GM12864 (cell line): ENCODE results near the gene ASB2.

ENCODE experiments used
- DNase-seq: peaks from one replicate; pipeline ENCODE4 v3.0.0-alpha.2; 2011; ENCODE audit warnings: low read depth
- H3K4me3 ChIP-seq: 2 replicates; pipeline ENCODE4 v1.5.1; 2011; ENCODE audit warnings: mild to moderate bottlenecking, low read depth, low read length, control low read depth
- TF ChIP-seq, protein P1 (sequence below): IDR thresholded peaks from 2 replicates; pipeline ENCODE4 v1.5.1; 2011; ENCODE audit warnings: low read depth, mild to moderate bottlenecking, moderate library complexity, low read length, control low read depth, inconsistent platforms; ENCODE audit errors: missing control alignments

Gene ASB2

GRCh38 chr14:93938751-93939303 lies 37.5 kb downstream of the ASB2 start:
- TF ChIP-seq, protein P1, sequence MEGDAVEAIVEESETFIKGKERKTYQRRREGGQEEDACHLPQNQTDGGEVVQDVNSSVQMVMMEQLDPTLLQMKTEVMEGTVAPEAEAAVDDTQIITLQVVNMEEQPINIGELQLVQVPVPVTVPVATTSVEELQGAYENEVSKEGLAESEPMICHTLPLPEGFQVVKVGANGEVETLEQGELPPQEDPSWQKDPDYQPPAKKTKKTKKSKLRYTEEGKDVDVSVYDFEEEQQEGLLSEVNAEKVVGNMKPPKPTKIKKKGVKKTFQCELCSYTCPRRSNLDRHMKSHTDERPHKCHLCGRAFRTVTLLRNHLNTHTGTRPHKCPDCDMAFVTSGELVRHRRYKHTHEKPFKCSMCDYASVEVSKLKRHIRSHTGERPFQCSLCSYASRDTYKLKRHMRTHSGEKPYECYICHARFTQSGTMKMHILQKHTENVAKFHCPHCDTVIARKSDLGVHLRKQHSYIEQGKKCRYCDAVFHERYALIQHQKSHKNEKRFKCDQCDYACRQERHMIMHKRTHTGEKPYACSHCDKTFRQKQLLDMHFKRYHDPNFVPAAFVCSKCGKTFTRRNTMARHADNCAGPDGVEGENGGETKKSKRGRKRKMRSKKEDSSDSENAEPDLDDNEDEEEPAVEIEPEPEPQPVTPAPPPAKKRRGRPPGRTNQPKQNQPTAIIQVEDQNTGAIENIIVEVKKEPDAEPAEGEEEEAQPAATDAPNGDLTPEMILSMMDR = no peak
- no peak for DNase-seq
- no peak overlapping the region for H3K4me3 ChIP-seq

GRCh38 chr14:93937519-93937918 lies 38.9 kb downstream of the ASB2 start:
- no peak for DNase-seq
- TF ChIP-seq, protein P1 = no peak
- H3K4me3 ChIP-seq = no peak overlapping the region

- DNase-seq = no peak
- no peak overlapping the region for H3K4me3 ChIP-seq
- TF ChIP-seq, protein P1 = no peak
Observed at GRCh38 chr14:93936926-93937325, 39.4 kb downstream of the ASB2 start.

DNA sequence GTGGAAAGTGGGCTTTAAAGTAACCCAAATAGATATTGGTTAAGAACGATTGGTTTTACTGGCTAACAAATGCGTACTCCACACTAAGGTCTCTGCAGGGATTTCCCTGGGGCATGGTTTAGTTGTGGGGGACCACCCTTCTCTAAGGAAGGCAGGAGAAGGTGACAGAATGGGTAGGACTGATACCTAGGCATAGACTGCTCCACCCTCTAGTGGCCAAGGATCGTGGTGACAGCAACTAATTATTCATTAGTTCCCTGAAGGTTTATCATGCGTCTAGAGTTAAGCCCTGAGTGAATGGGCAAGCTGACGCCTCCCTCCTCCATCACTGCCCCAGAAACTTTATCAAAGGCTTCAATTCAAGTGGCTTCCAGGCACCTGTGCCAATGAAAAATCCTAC lies 40.1 kb downstream of the ASB2 start:
- no peak overlapping the region for H3K4me3 ChIP-seq
- DNase-seq = no peak
- TF ChIP-seq, protein P1 = peak; percentile 82

DNA sequence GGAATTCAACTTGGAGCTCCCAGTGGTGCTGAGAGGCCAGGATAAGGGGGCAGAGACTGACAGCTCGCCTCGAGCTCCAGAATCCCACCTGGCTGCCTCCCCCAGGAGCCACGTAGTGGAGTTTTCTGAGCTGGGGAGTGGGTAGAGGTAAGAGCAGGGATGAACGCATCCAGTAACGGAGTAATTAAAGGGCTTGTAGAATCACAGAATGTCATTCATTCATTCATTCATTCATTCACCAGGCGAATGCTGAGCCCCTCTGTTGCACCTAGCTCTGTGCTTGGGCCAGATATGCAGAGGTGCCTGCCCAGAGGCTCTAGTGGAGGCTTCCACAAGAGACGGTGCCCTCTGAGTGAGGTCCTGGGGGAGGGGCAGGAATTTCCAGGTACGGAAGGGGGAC lies 41.2 kb downstream of the ASB2 start:
- no peak overlapping the region for H3K4me3 ChIP-seq
- no peak for DNase-seq
- TF ChIP-seq, protein P1 = no peak

DNA sequence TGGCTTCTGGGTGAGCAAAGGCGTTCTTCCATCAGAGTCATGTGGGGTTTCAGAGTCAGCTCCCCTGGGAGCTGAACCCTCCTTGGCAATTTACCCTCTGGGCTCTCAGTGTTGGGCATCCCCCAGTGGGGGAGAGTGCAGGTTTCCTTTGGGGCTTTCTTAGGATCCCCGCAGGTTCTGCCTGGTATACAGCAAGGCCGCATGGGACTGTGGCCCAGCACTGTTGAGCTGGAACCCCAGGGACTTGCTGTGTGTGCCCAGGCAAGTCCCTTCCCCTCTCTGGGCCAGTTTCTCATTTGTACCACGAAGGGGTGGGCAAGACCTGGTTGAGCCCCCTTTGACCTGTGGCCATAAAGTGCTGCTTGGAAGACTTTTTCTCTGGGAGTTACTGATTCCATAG lies 43.7 kb downstream of the ASB2 start:
- no peak for DNase-seq
- TF ChIP-seq, protein P1 = no peak
- no peak overlapping the region for H3K4me3 ChIP-seq

GRCh38 chr14:93930989-93931307 lies 45.4 kb downstream of the ASB2 start:
- no peak for DNase-seq
- TF ChIP-seq, protein P1 = no peak
- no peak overlapping the region for H3K4me3 ChIP-seq
